GM23338 (cell line): ENCODE measurements around the gene TRAF3. TPM values are rescaled to one million over a fixed set of nuclear protein-coding genes. Genes with fewer than 3 reads are reported as not detected.
A peak's percentile ranks its signal among the peaks of the same experiment; 100 is the strongest.
"Not testable (repeated sequence)": the region's sequence is repeated elsewhere in the genome, so short reads cannot be mapped to it uniquely, and the experiment has no call there.

Experiments
- ATAC-seq: fragments of 200-7000 bp; cut with Tn5 transposase; 3 replicates; pipeline ENCODE4 v1.9.1; 2020
- DNase-seq: peaks from one replicate; pipeline ENCODE4 v3.0.0-alpha.2; 2015; ENCODE audit warnings: low spot score
- H2AFZ ChIP-seq: fragments of 200-600 bp; sonication (generic); 2 replicates; pipeline ENCODE4 v1.8.0; 2016; ENCODE audit warnings: antibody characterized with exemption, mild to moderate bottlenecking, moderate library complexity
- H3F3A ChIP-seq: fragments of 200-600 bp; sonication (generic); replicated peaks from 2 replicates; pipeline ENCODE4 v1.8.0; 2017; ENCODE audit warnings: antibody characterized with exemption, mixed run types, low read depth
- H3K27ac ChIP-seq: fragments of 200-600 bp; sonication (generic); 2 replicates; pipeline ENCODE4 v1.6.1; 2016; ENCODE audit warnings: low read depth
- H3K27me3 ChIP-seq: fragments of 200-600 bp; sonication (generic); 2 replicates; pipeline ENCODE4 v1.8.0; 2016; ENCODE audit warnings: mild to moderate bottlenecking, mixed run types, moderate library complexity; ENCODE audit not compliant: insufficient read depth
- H3K36me3 ChIP-seq: fragments of 200-600 bp; sonication (generic); 2 replicates; pipeline ENCODE4 v1.8.0; 2016; ENCODE audit warnings: mild to moderate bottlenecking; ENCODE audit not compliant: insufficient read depth
- H3K4me1 ChIP-seq: fragments of 200-600 bp; sonication (generic); 2 replicates; pipeline ENCODE4 v1.8.0; 2016; ENCODE audit warnings: mild to moderate bottlenecking, moderate library complexity; ENCODE audit not compliant: insufficient read depth
- H3K4me2 ChIP-seq: fragments of 200-600 bp; sonication (generic); 2 replicates; pipeline ENCODE4 v1.7.1; 2017; ENCODE audit warnings: mixed run types
- H3K4me3 ChIP-seq: fragments of 200-600 bp; sonication (generic); 2 replicates; pipeline ENCODE4 v1.6.1; 2016; ENCODE audit warnings: mixed run types
- H3K79me2 ChIP-seq: fragments of 200-600 bp; sonication (generic); replicated peaks from 2 replicates; pipeline ENCODE4 v1.8.0; 2017; ENCODE audit warnings: mild to moderate bottlenecking; ENCODE audit not compliant: insufficient read depth
- H3K9me2 ChIP-seq: fragments of 200-600 bp; sonication (generic); 2 replicates; pipeline ENCODE4 v1.8.0; 2017; ENCODE audit not compliant: insufficient read depth
- H4K20me1 ChIP-seq: fragments of 200-600 bp; sonication (generic); replicated peaks from 2 replicates; pipeline ENCODE4 v1.8.0; 2017; ENCODE audit warnings: mild to moderate bottlenecking; ENCODE audit not compliant: insufficient read depth
- H3K27ac Mint-ChIP-seq: 2 replicates; pipeline ENCODE4 v1.8.0; 2020; ENCODE audit warnings: inconsistent platforms, mild to moderate bottlenecking, moderate library complexity, mixed read lengths
- H3K27me3 Mint-ChIP-seq: 3 replicates; pipeline ENCODE4 v1.8.0; 2022; ENCODE audit warnings: low read depth, mild to moderate bottlenecking, moderate library complexity, mixed read lengths, inconsistent platforms; ENCODE audit not compliant: insufficient read depth, poor library complexity
- H3K36me3 Mint-ChIP-seq: 3 replicates; pipeline ENCODE4 v1.8.0; 2021; ENCODE audit warnings: low read depth, mild to moderate bottlenecking, inconsistent platforms, moderate library complexity, mixed read lengths
- H3K4me1 Mint-ChIP-seq: 3 replicates; pipeline ENCODE4 v1.8.0; 2020; ENCODE audit warnings: mild to moderate bottlenecking, inconsistent platforms, mixed read lengths
- H3K4me3 Mint-ChIP-seq: 3 replicates; pipeline ENCODE4 v1.8.0; 2021; ENCODE audit warnings: moderate library complexity, mild to moderate bottlenecking, inconsistent platforms, mixed read lengths
- H3K9me3 Mint-ChIP-seq: 3 replicates; pipeline ENCODE4 v1.8.0; 2020; ENCODE audit warnings: moderate library complexity, mild to moderate bottlenecking, inconsistent platforms, mixed read lengths
- CREB1 ChIP-seq: fragments of 250-450 bp; sonication (Bioruptor Pico); IDR thresholded peaks from 2 replicates; pipeline ENCODE4 v1.5.0; 2020; ENCODE audit warnings: low read depth, mild to moderate bottlenecking, moderate library complexity
- EZH2 ChIP-seq: fragments of 200-600 bp; sonication (generic); IDR thresholded peaks from one replicate; pipeline ENCODE4 v1.8.0; 2017; ENCODE audit warnings: antibody characterized with exemption, mild to moderate bottlenecking, low read depth; ENCODE audit not compliant: unreplicated experiment
- POLR2AphosphoS5 ChIP-seq: IDR thresholded peaks from 2 replicates; pipeline ENCODE4 v1.6.1; 2016; ENCODE audit warnings: antibody characterized with exemption, low read depth
- ZNF462 ChIP-seq: fragments of 250-450 bp; sonication (Bioruptor Pico); IDR thresholded peaks from 2 replicates; pipeline ENCODE4 v1.5.0; 2020; ENCODE audit warnings: mild to moderate bottlenecking, moderate library complexity
- polyA plus RNA-seq: library from polyadenylated mRNA; unstranded; fragments of >200 nt; fragmentation: Nextera tagmentation; extraction: Ambion mirVana; gene quantifications from 2 replicates; pipeline ENCODE4 v1.2.1, GENCODE V29; 2016
- total RNA-seq: library from RNA; depleted of rRNA; stranded (reverse); fragments of >200 nt; shearing (Covaris generic); gene quantifications from 2 replicates; pipeline ENCODE4 v1.2.3, GENCODE V29; 2014

The TRAF3 gene
- total and polyA plus RNA-seq, 2 experiments from 2014 or later, result 3.7 to 9.3 TPM

GRCh38 chr14:102926840-102927239 lies 149.6 kb downstream of the TRAF3 start:
- not testable (repeated sequence) for H3K4me3 ChIP-seq

GRCh38 chr14:102927346-102927877 lies 150.2 kb downstream of the TRAF3 start:
- peaks cover 9% of the 10 kb centered on the region for H3F3A ChIP-seq
- peak overlapping the region; percentile 93 for H3K4me2 ChIP-seq
- Mint-ChIP-seq H3K4me1 (peaks cover 12% of the 10 kb centered on the region), H3K9me3 (no peaks in the 10 kb centered on the region), H3K27ac (no peak overlapping the region), H3K27me3 (peaks cover 69% of the 10 kb centered on the region), H3K4me3 (peak overlapping the region; percentile 75), H3K36me3 (no peaks in the 10 kb centered on the region)
- peak overlapping the region; percentile 92 for H3K4me3 ChIP-seq
- peak; percentile 47 for DNase-seq
- H3K9me2 ChIP-seq, result no peaks in the 10 kb centered on the region
- H3K4me1 ChIP-seq, result peaks cover 8% of the 10 kb centered on the region
- ATAC-seq, result no peak
- no peak overlapping the region; the same call in 1 of the 2 replicates for H2AFZ ChIP-seq
- H3K36me3 ChIP-seq, result no peaks in the 10 kb centered on the region
- H3K27ac ChIP-seq, result no peak overlapping the region
- no peaks in the 10 kb centered on the region for H4K20me1 ChIP-seq
- no peaks in the 10 kb centered on the region for H3K79me2 ChIP-seq
- TF ChIP-seq EZH2, result peak; percentile 21
- no peak for TF ChIP-seq POLR2AphosphoS5
- H3K27me3 ChIP-seq, result peaks cover 90% of the 10 kb centered on the region

More at GRCh38 chr14:102926840-102927239, 149.6 kb downstream of the TRAF3 start:
- not testable (repeated sequence) for H3K4me2 ChIP-seq, H3K27ac Mint-ChIP-seq, H3K9me3 Mint-ChIP-seq, H4K20me1 ChIP-seq, H3K4me1 ChIP-seq, H2AFZ ChIP-seq, H3K36me3 ChIP-seq, H3K79me2 ChIP-seq, H3K4me3 Mint-ChIP-seq, DNase-seq, H3K27ac ChIP-seq, H3F3A ChIP-seq, H3K9me2 ChIP-seq, H3K36me3 Mint-ChIP-seq, ATAC-seq
- peaks cover 12% of the 10 kb centered on the region for H3K4me1 Mint-ChIP-seq
- peaks cover 65% of the 10 kb centered on the region for H3K27me3 Mint-ChIP-seq
- peaks cover 95% of the 10 kb centered on the region for H3K27me3 ChIP-seq

- DNase-seq (peak; percentile 81), ATAC-seq (peak; percentile 25)
- peak overlapping the region; percentile 75 for H3K4me3 Mint-ChIP-seq
- Histone ChIP-seq H3K36me3 (no peaks in the 10 kb centered on the region), H3K27me3 (peaks cover 84% of the 10 kb centered on the region), H3K27ac (no peak overlapping the region), H4K20me1 (no peaks in the 10 kb centered on the region), H3K9me2 (no peaks in the 10 kb centered on the region), H3K4me2 (peak overlapping the region; percentile 93), H2AFZ (peak overlapping the region; percentile 96), H3K79me2 (no peaks in the 10 kb centered on the region), H3F3A (peaks cover 6% of the 10 kb centered on the region), H3K4me3 (peak overlapping the region; percentile 92), H3K4me1 (peaks cover 8% of the 10 kb centered on the region)
- peaks cover 72% of the 10 kb centered on the region for H3K27me3 Mint-ChIP-seq
- H3K36me3 Mint-ChIP-seq, result no peaks in the 10 kb centered on the region
- H3K4me1 Mint-ChIP-seq, result peaks cover 12% of the 10 kb centered on the region
- H3K27ac Mint-ChIP-seq, result no peak overlapping the region
- TF ChIP-seq CREB1 (CRISPR knock-in tag) (no peak), ZNF462 (CRISPR knock-in tag) (no peak), EZH2 (peak; percentile 57)
- no peaks in the 10 kb centered on the region for H3K9me3 Mint-ChIP-seq
Measured at GRCh38 chr14:102927878-102928411, 150.7 kb downstream of the TRAF3 start.
